NB4 (cell line): Measurements from ENCODE around the gene FAM53B.

Experiments used
- CTCF ChIP-seq: IDR thresholded peaks from one replicate; pipeline ENCODE4 v1.5.1; 2012; ENCODE audit warnings: low read depth, low read length
- MAX ChIP-seq: IDR thresholded peaks from 2 replicates; pipeline ENCODE4 v1.6.1; 2011; ENCODE audit warnings: low read depth, low read length
- POLR2A ChIP-seq: IDR thresholded peaks from 2 replicates; pipeline ENCODE4 v1.6.1; 2011; ENCODE audit warnings: mild to moderate bottlenecking; ENCODE audit not compliant: insufficient read length; ENCODE audit errors: extremely low read depth

GRCh38 chr10:124672181-124672638, 72.0 kb downstream of the FAM53B start:
- TF ChIP-seq CTCF (no peak), MAX (no peak), POLR2A (no peak)
